DND-41 (cell line): ENCODE data around the gene HMG20B.

Source experiments
- ATAC-seq: fragments of 200-7000 bp; cut with Tn5 transposase; 3 replicates; pipeline ENCODE4 v1.9.1; 2021; ENCODE audit warnings: low read depth; ENCODE audit not compliant: insufficient read depth
- DNase-seq: peaks from one replicate; pipeline ENCODE4 v3.0.0-alpha.2; 2020
- H2AFZ ChIP-seq: 2 replicates; pipeline ENCODE4 v1.6.0; 2012; ENCODE audit warnings: low read depth, low read length
- H3K27ac ChIP-seq: 2 replicates; pipeline ENCODE4 v1.5.1; 2012; ENCODE audit warnings: low read length, inconsistent platforms
- H3K27me3 ChIP-seq: fragments of 200-600 bp; sonication (generic); 2 replicates; pipeline ENCODE4 v1.6.0; 2012; ENCODE audit warnings: low read length, mild to moderate bottlenecking, inconsistent platforms; ENCODE audit not compliant: insufficient read depth, poor library complexity
- H3K36me3 ChIP-seq: 2 replicates; pipeline ENCODE4 v1.5.1; 2012; ENCODE audit warnings: low read length, inconsistent platforms; ENCODE audit not compliant: insufficient read depth
- H3K4me1 ChIP-seq: 2 replicates; pipeline ENCODE4 v1.5.1; 2012; ENCODE audit warnings: mild to moderate bottlenecking, low read length; ENCODE audit not compliant: insufficient read depth
- H3K4me2 ChIP-seq: 2 replicates; pipeline ENCODE4 v1.6.0; 2012; ENCODE audit warnings: mild to moderate bottlenecking, moderate library complexity, low read length, inconsistent platforms; ENCODE audit not compliant: insufficient read depth
- H3K4me3 ChIP-seq, 2 experiments: fragments of 200-600 bp in 1 of 2; shearing (Covaris generic) in 1 of 2; 2 replicates each; pipeline ENCODE4 v1.5.1; 2012 to 2016; ENCODE audit warnings: inconsistent platforms in 2 of 2, low read length in 2 of 2, mild to moderate bottlenecking in 2 of 2, low read depth in 1 of 2, moderate library complexity in 1 of 2
- H3K79me2 ChIP-seq: 2 replicates; pipeline ENCODE4 v1.6.0; 2012; ENCODE audit warnings: low read length, inconsistent platforms; ENCODE audit not compliant: insufficient read depth
- H3K9ac ChIP-seq: 2 replicates; pipeline ENCODE4 v1.6.0; 2012; ENCODE audit warnings: low read depth, mild to moderate bottlenecking, inconsistent platforms, low read length, moderate library complexity
- H3K9me3 ChIP-seq: 2 replicates; pipeline ENCODE4 v1.5.1; 2012; ENCODE audit warnings: low read length, moderate library complexity, mild to moderate bottlenecking, inconsistent platforms; ENCODE audit not compliant: insufficient read depth, severe bottlenecking
- H4K20me1 ChIP-seq: 2 replicates; pipeline ENCODE4 v1.6.0; 2012; ENCODE audit warnings: low read length; ENCODE audit not compliant: insufficient read depth
- CTCF ChIP-seq: IDR thresholded peaks from 2 replicates; pipeline ENCODE4 v1.5.1; 2012; ENCODE audit warnings: borderline replicate concordance, low read length, moderate library complexity, mild to moderate bottlenecking; ENCODE audit not compliant: poor library complexity, severe bottlenecking; ENCODE audit errors: extremely low read depth
- EZH2 ChIP-seq: IDR thresholded peaks from 3 replicates; pipeline ENCODE4 v1.6.1; 2012; ENCODE audit warnings: borderline replicate concordance, low read depth, mild to moderate bottlenecking, moderate library complexity, low read length, inconsistent platforms; ENCODE audit not compliant: severe bottlenecking

Gene HMG20B

DNA sequence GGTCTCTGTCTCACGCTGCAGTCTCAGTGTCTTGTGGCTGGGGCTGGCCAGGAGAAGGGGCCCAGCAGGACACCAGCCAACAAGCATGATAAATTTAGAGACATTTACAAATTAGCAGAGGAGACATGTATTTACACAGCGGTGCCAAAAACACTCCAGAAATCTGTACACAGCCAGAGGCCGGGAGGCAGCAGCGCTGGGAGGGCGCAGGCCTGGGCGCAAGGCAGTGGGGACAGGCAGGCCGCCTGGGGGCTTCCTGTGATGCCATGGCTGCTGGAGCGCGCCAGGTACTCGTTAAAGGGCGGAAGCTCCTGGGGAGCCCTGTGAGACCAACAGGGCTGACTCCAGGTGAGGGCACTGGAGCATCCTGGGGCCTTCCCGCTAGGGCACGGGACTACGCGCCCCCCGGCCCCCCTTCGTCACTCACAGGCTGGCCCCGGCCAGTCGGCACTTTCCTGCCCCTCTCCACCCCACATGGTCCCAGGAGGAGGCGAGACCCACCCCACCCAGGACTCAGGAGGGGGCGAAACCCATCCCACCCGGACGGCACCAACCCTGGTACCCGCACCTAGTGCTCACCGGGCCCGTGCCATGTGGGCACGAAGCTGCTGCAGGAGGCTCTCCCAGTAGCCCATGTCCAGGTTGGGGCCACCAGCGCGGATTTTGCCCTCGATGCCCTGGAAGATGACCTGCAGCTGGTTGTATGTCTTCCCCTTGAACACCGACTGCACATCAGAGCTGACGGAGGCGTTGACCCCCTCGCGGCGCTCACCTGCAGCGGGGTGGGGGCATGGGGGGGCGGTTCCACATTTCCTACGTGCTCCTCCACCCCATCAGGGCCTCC lies 41.3 kb downstream of the HMG20B start:
- DNase-seq (no peak), ATAC-seq (no peak)
- no peaks in the 10 kb centered on the region for H3K9me3 ChIP-seq
- no peak for TF ChIP-seq EZH2
- TF ChIP-seq CTCF: no peak
- no peak overlapping the region for H3K4me3 ChIP-seq
- H2AFZ ChIP-seq: no peak overlapping the region
- H3K27me3 ChIP-seq: no peaks in the 10 kb centered on the region
- no peaks in the 10 kb centered on the region for H3K4me1 ChIP-seq
- H3K36me3 ChIP-seq: peaks cover 54% of the 10 kb centered on the region
- peaks cover 2% of the 10 kb centered on the region; the same call in 1 of the 2 replicates for H4K20me1 ChIP-seq
- H3K27ac ChIP-seq: no peak overlapping the region
- no peaks in the 10 kb centered on the region for H3K79me2 ChIP-seq
- no peak overlapping the region for H3K4me2 ChIP-seq
- H3K9ac ChIP-seq: no peak overlapping the region

GRCh38 chr19:3614858-3615505 lies 42.2 kb downstream of the HMG20B start:
- no peaks in the 10 kb centered on the region for H3K4me1 ChIP-seq
- H3K9ac ChIP-seq: no peak overlapping the region
- no peak overlapping the region for H2AFZ ChIP-seq
- H3K27me3 ChIP-seq: no peaks in the 10 kb centered on the region
- H3K27ac ChIP-seq: no peak overlapping the region
- no peak for ATAC-seq
- DNase-seq: no peak
- no peak for TF ChIP-seq CTCF
- no peak for TF ChIP-seq EZH2
- H3K4me2 ChIP-seq: no peak overlapping the region
- peaks cover 5% of the 10 kb centered on the region; the same call in 1 of the 2 replicates for H4K20me1 ChIP-seq
- no peaks in the 10 kb centered on the region for H3K9me3 ChIP-seq
- no peaks in the 10 kb centered on the region for H3K79me2 ChIP-seq
- H3K36me3 ChIP-seq: peaks cover 63% of the 10 kb centered on the region
- no peak overlapping the region for H3K4me3 ChIP-seq

- H3K27ac ChIP-seq: no peak overlapping the region
- H3K4me3 ChIP-seq: no peak overlapping the region
- H2AFZ ChIP-seq: no peak overlapping the region
- ATAC-seq (no peak), DNase-seq (no peak)
- TF ChIP-seq EZH2 (no peak), CTCF (no peak)
- peaks cover 66% of the 10 kb centered on the region for H3K36me3 ChIP-seq
- peaks cover 5% of the 10 kb centered on the region; the same call in 1 of the 2 replicates for H4K20me1 ChIP-seq
- no peaks in the 10 kb centered on the region for H3K4me1 ChIP-seq
- no peak overlapping the region for H3K4me2 ChIP-seq
- H3K27me3 ChIP-seq: no peaks in the 10 kb centered on the region
- H3K79me2 ChIP-seq: no peaks in the 10 kb centered on the region
- no peaks in the 10 kb centered on the region for H3K9me3 ChIP-seq
- no peak overlapping the region for H3K9ac ChIP-seq
Measured at GRCh38 chr19:3615524-3616135, 42.9 kb downstream of the HMG20B start.
